Measurements from ENCODE around the gene RRN3.
A peak's percentile ranks its signal among the peaks of the same experiment; 100 is the strongest.
"Not testable (repeated sequence)": the region's sequence is repeated elsewhere in the genome, so short reads cannot be mapped to it uniquely, and the experiment has no call there.

RRN3 gene

GRCh38 chr16:15025234-15025951 lies 68.7 kb downstream of the RRN3 start:
- not testable (repeated sequence) for H3K4me3 ChIP-seq (ENCODE audit: control insufficient read depth in 1 of 7, extremely low read depth in 1 of 7, insufficient read depth in 4 of 7, low read depth in 2 of 7, low read length in 6 of 7)
- 97% methylated on average over 9 of the region's 14 CpGs for WGBS (ENCODE audit: insufficient coverage)

DNA sequence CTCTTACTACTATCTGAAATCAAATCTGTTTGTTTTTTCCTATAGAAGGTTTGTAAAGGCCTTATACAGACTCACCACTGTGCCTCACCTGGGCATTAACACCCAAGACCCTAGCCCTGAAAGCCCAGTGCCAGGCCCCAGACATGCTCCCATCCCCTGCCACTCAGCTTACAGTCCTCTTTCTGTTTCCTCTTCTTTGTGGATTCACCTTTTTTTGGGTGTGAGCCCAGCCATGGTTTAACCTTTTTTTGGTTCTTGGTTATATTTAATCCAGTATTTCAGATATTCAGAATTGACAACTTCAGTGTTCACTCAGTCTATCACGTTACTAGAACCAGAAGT lies 69.2 kb downstream of the RRN3 start:
- H3K4me3 ChIP-seq (ENCODE audit: control insufficient read depth in 1 of 7, extremely low read depth in 1 of 7, insufficient read depth in 4 of 7, low read depth in 2 of 7, low read length in 6 of 7); DNase-seq; H3K4me1 ChIP-seq (ENCODE audit: control extremely low read depth in 1 of 4, control insufficient read depth in 4 of 4, insufficient read depth in 4 of 4, low read length in 3 of 4); CTCF ChIA-PET; H3K27ac ChIP-seq (ENCODE audit: insufficient read depth in 1 of 2, low read depth in 1 of 2, low read length in 2 of 2, poor library complexity in 1 of 2, severe bottlenecking in 2 of 2); H3K9me3 ChIP-seq (ENCODE audit: control extremely low read depth in 1 of 5, control insufficient read depth in 4 of 5, insufficient read depth in 2 of 5, low read depth in 1 of 5, low read length in 4 of 5); H3K27me3 ChIP-seq (replicated peaks in 2 of 5; ENCODE audit: control insufficient read depth in 4 of 5, insufficient read depth in 5 of 5, low read length in 4 of 5); POLR2A ChIA-PET: not testable (repeated sequence)
- no CpG with 5 or more reads among the region's 1 CpG for WGBS (ENCODE audit: insufficient coverage)
- peaks cover 3 to 53% (median 30%) of the 10 kb centered on the region in 4 experiments for H3K36me3 ChIP-seq (ENCODE audit: control insufficient read depth in 4 of 4, insufficient read depth in 4 of 4, low read length in 3 of 4)

More at GRCh38 chr16:15025234-15025951, 68.7 kb downstream of the RRN3 start:
- H3K36me3 ChIP-seq (ENCODE audit: control insufficient read depth in 4 of 4, insufficient read depth in 4 of 4, low read length in 3 of 4) = peaks cover 3 to 54% (median 30%) of the 10 kb centered on the region in 4 experiments
- H3K9me3 ChIP-seq (ENCODE audit: control extremely low read depth in 1 of 5, control insufficient read depth in 4 of 5, insufficient read depth in 2 of 5, low read depth in 1 of 5, low read length in 4 of 5); H3K27me3 ChIP-seq (replicated peaks in 2 of 5; ENCODE audit: control insufficient read depth in 4 of 5, insufficient read depth in 5 of 5, low read length in 4 of 5); POLR2A ChIA-PET; H3K27ac ChIP-seq (ENCODE audit: insufficient read depth in 1 of 2, low read depth in 1 of 2, low read length in 2 of 2, poor library complexity in 1 of 2, severe bottlenecking in 2 of 2); CTCF ChIA-PET; H3K4me1 ChIP-seq (ENCODE audit: control extremely low read depth in 1 of 4, control insufficient read depth in 4 of 4, insufficient read depth in 4 of 4, low read length in 3 of 4): not testable (repeated sequence)
- peak in 2 of 3 donors; percentile 8 to 17 for DNase-seq

- CTCF ChIA-PET; H3K27ac ChIP-seq (ENCODE audit: insufficient read depth in 1 of 2, low read depth in 1 of 2, low read length in 2 of 2, poor library complexity in 1 of 2, severe bottlenecking in 2 of 2); H3K27me3 ChIP-seq (replicated peaks in 2 of 5; ENCODE audit: control insufficient read depth in 4 of 5, insufficient read depth in 5 of 5, low read length in 4 of 5); H3K4me1 ChIP-seq (ENCODE audit: control extremely low read depth in 1 of 4, control insufficient read depth in 4 of 4, insufficient read depth in 4 of 4, low read length in 3 of 4); POLR2A ChIA-PET; DNase-seq; H3K9me3 ChIP-seq (ENCODE audit: control extremely low read depth in 1 of 5, control insufficient read depth in 4 of 5, insufficient read depth in 2 of 5, low read depth in 1 of 5, low read length in 4 of 5); H3K4me3 ChIP-seq (ENCODE audit: control insufficient read depth in 1 of 7, extremely low read depth in 1 of 7, insufficient read depth in 4 of 7, low read depth in 2 of 7, low read length in 6 of 7): not testable (repeated sequence)
- H3K36me3 ChIP-seq (ENCODE audit: control insufficient read depth in 4 of 4, insufficient read depth in 4 of 4, low read length in 3 of 4) = peaks cover 3 to 52% (median 29%) of the 10 kb centered on the region in 4 experiments
- 98% methylated on average over 10 of the region's 13 CpGs for WGBS (ENCODE audit: insufficient coverage)
Measured at GRCh38 chr16:15023381-15024077, 70.5 kb downstream of the RRN3 start.

DNA sequence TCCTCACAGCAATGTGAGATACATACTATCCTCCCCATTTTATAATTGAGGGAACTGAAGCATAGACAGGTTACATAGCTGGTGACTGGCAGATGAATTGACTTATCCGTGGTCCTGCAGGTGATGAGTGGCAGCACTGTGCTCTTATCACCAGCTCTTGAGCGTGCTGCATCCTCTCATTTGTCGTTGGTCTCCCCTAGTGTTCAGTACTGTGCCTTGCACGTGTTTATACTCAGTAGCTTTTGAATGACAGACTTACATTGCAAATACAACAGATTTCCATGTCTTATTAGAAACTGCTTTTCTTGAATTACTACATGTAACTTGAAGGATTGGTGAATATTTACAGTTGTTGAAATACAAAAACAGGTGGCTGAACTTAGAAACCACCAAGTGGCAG lies 71.9 kb downstream of the RRN3 start:
- CTCF ChIA-PET = interaction anchor here (1.2 kb wide), 1 partner anchor 15 kb away, joined by 3 read pairs; no protein-coding TSS in a partner anchor
- H3K4me3 ChIP-seq (ENCODE audit: control insufficient read depth in 1 of 7, extremely low read depth in 1 of 7, insufficient read depth in 4 of 7, low read depth in 2 of 7, low read length in 6 of 7); H3K4me1 ChIP-seq (ENCODE audit: control extremely low read depth in 1 of 4, control insufficient read depth in 4 of 4, insufficient read depth in 4 of 4, low read length in 3 of 4); POLR2A ChIA-PET; H3K27ac ChIP-seq (ENCODE audit: insufficient read depth in 1 of 2, low read depth in 1 of 2, low read length in 2 of 2, poor library complexity in 1 of 2, severe bottlenecking in 2 of 2); H3K27me3 ChIP-seq (replicated peaks in 2 of 5; ENCODE audit: control insufficient read depth in 4 of 5, insufficient read depth in 5 of 5, low read length in 4 of 5); H3K9me3 ChIP-seq (ENCODE audit: control extremely low read depth in 1 of 5, control insufficient read depth in 4 of 5, insufficient read depth in 2 of 5, low read depth in 1 of 5, low read length in 4 of 5): not testable (repeated sequence)
- peak; percentile 80 to 94 (median 94) for DNase-seq
- peaks cover 7 to 50% (median 26%) of the 10 kb centered on the region in 4 experiments for H3K36me3 ChIP-seq (ENCODE audit: control insufficient read depth in 4 of 4, insufficient read depth in 4 of 4, low read length in 3 of 4)
- WGBS (ENCODE audit: insufficient coverage) = 37% methylated on average over 3 of the region's 4 CpGs

- DNase-seq; H3K4me1 ChIP-seq (ENCODE audit: control extremely low read depth in 1 of 4, control insufficient read depth in 4 of 4, insufficient read depth in 4 of 4, low read length in 3 of 4); H3K27ac ChIP-seq (ENCODE audit: insufficient read depth in 1 of 2, low read depth in 1 of 2, low read length in 2 of 2, poor library complexity in 1 of 2, severe bottlenecking in 2 of 2); H3K27me3 ChIP-seq (replicated peaks in 2 of 5; ENCODE audit: control insufficient read depth in 4 of 5, insufficient read depth in 5 of 5, low read length in 4 of 5); POLR2A ChIA-PET; H3K9me3 ChIP-seq (ENCODE audit: control extremely low read depth in 1 of 5, control insufficient read depth in 4 of 5, insufficient read depth in 2 of 5, low read depth in 1 of 5, low read length in 4 of 5); H3K4me3 ChIP-seq (ENCODE audit: control insufficient read depth in 1 of 7, extremely low read depth in 1 of 7, insufficient read depth in 4 of 7, low read depth in 2 of 7, low read length in 6 of 7): not testable (repeated sequence)
- WGBS (ENCODE audit: insufficient coverage) = 94% methylated on average over 6 of the region's 7 CpGs
- CTCF ChIA-PET = interaction anchor here (1.2 kb wide), 1 partner anchor 15 kb away, joined by 3 read pairs; no protein-coding TSS in a partner anchor
- peaks cover 8 to 51% (median 25%) of the 10 kb centered on the region in 4 experiments for H3K36me3 ChIP-seq (ENCODE audit: control insufficient read depth in 4 of 4, insufficient read depth in 4 of 4, low read length in 3 of 4)
Measured at GRCh38 chr16:15021429-15021828, 72.6 kb downstream of the RRN3 start.

DNA sequence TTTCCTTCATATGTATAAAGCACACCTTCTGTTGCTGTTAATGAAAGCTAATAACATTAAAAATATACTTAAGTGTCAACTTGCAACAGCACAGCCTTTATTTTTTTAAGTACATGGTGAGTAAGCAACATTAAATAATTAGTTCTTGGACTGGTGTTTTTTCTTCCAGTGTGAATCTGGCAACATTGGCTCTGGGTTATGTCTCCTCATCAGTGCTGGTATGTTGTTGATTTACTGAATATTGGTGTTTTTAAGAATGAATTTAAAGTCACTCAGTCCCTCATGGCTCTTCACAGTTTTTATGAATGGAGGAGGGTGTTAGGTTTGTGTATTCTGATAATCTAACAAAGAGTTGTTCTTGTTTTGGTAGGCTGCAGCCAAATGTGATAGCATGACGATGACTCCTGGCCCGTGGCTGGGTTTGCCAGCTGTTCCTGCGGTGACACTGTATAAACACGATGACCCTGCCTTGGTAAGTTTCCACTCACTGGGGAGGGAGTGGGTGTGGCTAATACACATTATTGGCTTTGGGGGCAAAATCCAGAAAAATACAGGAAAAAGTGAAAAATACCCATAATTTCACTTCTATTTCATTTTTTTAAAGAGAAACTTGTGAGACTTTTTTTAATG lies 77.0 kb downstream of the RRN3 start:
- POLR2A ChIA-PET; H3K4me3 ChIP-seq (ENCODE audit: control insufficient read depth in 1 of 7, extremely low read depth in 1 of 7, insufficient read depth in 4 of 7, low read depth in 2 of 7, low read length in 6 of 7); H3K27ac ChIP-seq (ENCODE audit: insufficient read depth in 1 of 2, low read depth in 1 of 2, low read length in 2 of 2, poor library complexity in 1 of 2, severe bottlenecking in 2 of 2); CTCF ChIA-PET; H3K9me3 ChIP-seq (ENCODE audit: control extremely low read depth in 1 of 5, control insufficient read depth in 4 of 5, insufficient read depth in 2 of 5, low read depth in 1 of 5, low read length in 4 of 5); DNase-seq; H3K27me3 ChIP-seq (replicated peaks in 2 of 5; ENCODE audit: control insufficient read depth in 4 of 5, insufficient read depth in 5 of 5, low read length in 4 of 5): not testable (repeated sequence)
- H3K4me1 ChIP-seq (ENCODE audit: control extremely low read depth in 1 of 4, control insufficient read depth in 4 of 4, insufficient read depth in 4 of 4, low read length in 3 of 4) = peaks cover 0 to 14% (median 10%) of the 10 kb centered on the region in 4 experiments
- peaks cover 5 to 33% (median 6%) of the 10 kb centered on the region in 4 experiments for H3K36me3 ChIP-seq (ENCODE audit: control insufficient read depth in 4 of 4, insufficient read depth in 4 of 4, low read length in 3 of 4)
- WGBS (ENCODE audit: insufficient coverage) = no CpG with 5 or more reads among the region's 4 CpGs

- DNase-seq; H3K9me3 ChIP-seq (ENCODE audit: control extremely low read depth in 1 of 5, control insufficient read depth in 4 of 5, insufficient read depth in 2 of 5, low read depth in 1 of 5, low read length in 4 of 5); H3K27ac ChIP-seq (ENCODE audit: insufficient read depth in 1 of 2, low read depth in 1 of 2, low read length in 2 of 2, poor library complexity in 1 of 2, severe bottlenecking in 2 of 2); H3K4me3 ChIP-seq (ENCODE audit: control insufficient read depth in 1 of 7, extremely low read depth in 1 of 7, insufficient read depth in 4 of 7, low read depth in 2 of 7, low read length in 6 of 7); H3K27me3 ChIP-seq (replicated peaks in 2 of 5; ENCODE audit: control insufficient read depth in 4 of 5, insufficient read depth in 5 of 5, low read length in 4 of 5); POLR2A ChIA-PET: not testable (repeated sequence)
- 60% methylated on average over 3 of the region's 4 CpGs for WGBS (ENCODE audit: insufficient coverage)
- H3K4me1 ChIP-seq (ENCODE audit: control extremely low read depth in 1 of 4, control insufficient read depth in 4 of 4, insufficient read depth in 4 of 4, low read length in 3 of 4) = peaks cover 0 to 14% (median 10%) of the 10 kb centered on the region in 4 experiments
- H3K36me3 ChIP-seq (ENCODE audit: control insufficient read depth in 4 of 4, insufficient read depth in 4 of 4, low read length in 3 of 4) = peaks cover 2 to 29% (median 6%) of the 10 kb centered on the region in 4 experiments
- CTCF ChIA-PET = interaction anchor here (0.6 kb wide), 1 partner anchor 840 kb away, joined by 4 read pairs; no protein-coding TSS in a partner anchor
Measured at GRCh38 chr16:15016354-15016753, 77.7 kb downstream of the RRN3 start.
